AG10803 (cell line): ENCODE data around the gene RAI1.

ENCODE experiments used
- DNase-seq: peaks from one replicate; pipeline ENCODE4 v3.0.0; 2010; ENCODE audit warnings: low read depth
- H3K4me3 ChIP-seq: 2 replicates; pipeline ENCODE4 v1.5.1; 2011; ENCODE audit warnings: mild to moderate bottlenecking, low read length, control low read depth
- TF ChIP-seq, protein P1 (sequence below): conservative IDR thresholded peaks from 2 replicates; pipeline ENCODE4 v1.5.1; 2011; ENCODE audit warnings: mild to moderate bottlenecking, low read length, control low read depth, inconsistent platforms

The RAI1 gene

DNA sequence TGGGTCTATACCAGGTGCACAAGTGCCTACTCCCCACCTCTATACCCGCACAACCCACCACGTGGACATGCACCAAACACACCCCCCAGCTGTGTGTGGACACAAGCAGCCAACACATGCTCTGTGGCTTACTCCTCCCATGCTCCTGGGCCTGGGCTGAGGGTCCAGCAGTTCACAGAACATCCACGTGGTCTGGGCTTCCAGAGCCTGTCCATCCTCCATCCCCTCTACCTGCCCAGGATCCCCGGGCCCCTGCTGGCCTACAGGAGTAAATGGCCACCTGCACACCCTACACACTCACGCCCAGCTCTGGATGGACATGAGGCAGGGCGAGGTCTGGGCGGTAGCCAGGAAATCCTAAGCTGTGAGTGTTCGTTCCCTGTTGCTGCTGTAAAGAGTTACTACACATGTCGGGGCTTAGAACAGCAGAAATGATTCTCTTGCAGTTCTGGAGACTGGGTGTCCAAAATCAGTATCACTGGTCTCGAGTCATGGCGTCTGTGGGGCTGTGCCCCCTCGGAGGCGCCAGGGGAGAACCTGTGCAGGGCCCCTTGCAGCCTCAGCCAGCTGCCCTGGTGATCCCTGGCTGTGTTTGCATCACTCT is 15.0 kb upstream of the RAI1 start:
- peak; percentile 73 for DNase-seq
- no peak overlapping the region for H3K4me3 ChIP-seq
- TF ChIP-seq, protein P1, sequence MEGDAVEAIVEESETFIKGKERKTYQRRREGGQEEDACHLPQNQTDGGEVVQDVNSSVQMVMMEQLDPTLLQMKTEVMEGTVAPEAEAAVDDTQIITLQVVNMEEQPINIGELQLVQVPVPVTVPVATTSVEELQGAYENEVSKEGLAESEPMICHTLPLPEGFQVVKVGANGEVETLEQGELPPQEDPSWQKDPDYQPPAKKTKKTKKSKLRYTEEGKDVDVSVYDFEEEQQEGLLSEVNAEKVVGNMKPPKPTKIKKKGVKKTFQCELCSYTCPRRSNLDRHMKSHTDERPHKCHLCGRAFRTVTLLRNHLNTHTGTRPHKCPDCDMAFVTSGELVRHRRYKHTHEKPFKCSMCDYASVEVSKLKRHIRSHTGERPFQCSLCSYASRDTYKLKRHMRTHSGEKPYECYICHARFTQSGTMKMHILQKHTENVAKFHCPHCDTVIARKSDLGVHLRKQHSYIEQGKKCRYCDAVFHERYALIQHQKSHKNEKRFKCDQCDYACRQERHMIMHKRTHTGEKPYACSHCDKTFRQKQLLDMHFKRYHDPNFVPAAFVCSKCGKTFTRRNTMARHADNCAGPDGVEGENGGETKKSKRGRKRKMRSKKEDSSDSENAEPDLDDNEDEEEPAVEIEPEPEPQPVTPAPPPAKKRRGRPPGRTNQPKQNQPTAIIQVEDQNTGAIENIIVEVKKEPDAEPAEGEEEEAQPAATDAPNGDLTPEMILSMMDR = no peak

DNA sequence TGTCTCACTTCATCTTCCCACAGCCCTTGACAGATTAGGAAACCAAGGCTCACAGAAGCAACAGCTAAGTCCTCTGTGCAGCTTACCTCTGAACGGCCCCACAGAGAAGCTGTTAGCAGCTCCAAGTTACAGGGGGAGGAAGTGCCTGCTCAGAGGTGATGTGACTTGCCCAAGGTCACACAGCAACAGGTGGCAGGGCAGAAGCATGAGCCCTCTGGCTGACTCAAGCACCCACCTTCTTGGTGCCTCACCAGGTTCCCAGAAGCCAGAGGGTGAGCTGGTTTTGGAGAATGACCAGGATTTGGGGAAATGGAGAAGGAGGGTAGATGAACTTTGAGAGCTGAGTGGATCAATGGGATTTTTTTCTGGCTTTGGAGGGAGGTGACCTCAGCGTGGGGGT is 14.0 kb upstream of the RAI1 start:
- no peak overlapping the region for H3K4me3 ChIP-seq
- TF ChIP-seq, protein P1 = no peak
- no peak for DNase-seq

GRCh38 chr17:17667947-17668346 is 13.3 kb upstream of the RAI1 start:
- no peak for DNase-seq
- TF ChIP-seq, protein P1 = no peak
- no peak overlapping the region for H3K4me3 ChIP-seq

DNA sequence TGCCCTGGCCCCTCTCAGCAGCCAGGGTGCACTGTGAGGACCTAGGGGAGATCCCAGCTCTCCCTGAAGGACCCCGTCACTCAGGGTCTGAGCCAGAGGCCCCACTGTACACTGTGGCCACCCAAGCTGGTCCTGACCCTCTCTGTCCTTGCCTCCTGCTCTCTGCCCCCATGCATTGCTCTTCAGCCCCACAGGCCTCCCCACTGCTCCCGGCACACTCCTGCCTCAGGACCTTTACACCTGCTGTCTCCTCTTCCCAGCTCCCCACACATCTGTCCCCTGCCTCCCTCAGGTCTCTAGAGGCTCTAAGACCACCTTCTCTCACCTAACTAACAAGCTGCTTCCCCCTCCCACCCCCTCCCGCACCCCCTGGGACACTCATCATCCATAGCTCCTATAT is 12.9 kb upstream of the RAI1 start:
- TF ChIP-seq, protein P1 = no peak
- H3K4me3 ChIP-seq = no peak overlapping the region
- DNase-seq = no peak

DNA sequence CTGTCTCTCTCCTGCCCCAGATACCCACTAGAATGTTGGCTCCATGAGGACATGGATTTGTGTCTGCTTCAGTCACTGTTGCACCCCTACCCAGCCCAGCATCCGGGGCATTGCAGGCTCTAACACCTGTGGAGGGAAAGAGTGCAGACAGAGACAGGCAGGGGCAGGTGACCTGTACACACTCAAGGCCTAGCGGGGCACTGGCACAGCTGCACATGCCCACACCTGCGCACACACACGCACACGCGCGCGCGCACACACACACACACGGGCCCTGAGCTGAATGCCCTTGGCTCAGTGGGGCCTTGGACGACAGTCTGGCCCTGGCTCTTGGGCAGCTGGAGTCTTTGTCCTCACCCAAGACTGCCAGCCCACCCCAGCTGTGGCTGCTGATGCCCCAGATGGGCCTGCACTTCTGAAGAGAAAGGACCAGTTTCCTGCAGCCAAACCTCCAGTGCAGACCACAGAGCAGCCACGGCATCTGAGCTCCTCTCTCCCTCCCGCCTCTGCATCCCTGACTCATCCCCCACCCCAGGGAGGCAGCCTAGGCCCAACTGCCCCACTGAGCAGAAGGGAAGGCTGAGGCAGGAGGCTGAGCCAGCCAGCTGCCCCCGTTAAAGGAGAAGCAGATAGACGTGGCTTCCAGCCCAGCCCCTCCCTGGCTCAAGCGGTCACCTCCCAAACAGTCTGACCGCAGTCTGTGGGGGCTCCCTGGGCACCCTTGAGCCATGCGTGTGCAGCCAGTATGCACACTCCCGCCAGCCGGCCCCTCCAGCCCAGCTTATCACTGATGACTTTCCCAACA is 12.3 kb upstream of the RAI1 start:
- TF ChIP-seq, protein P1 = no peak
- H3K4me3 ChIP-seq = no peak overlapping the region
- DNase-seq = no peak

- H3K4me3 ChIP-seq = no peak overlapping the region
- TF ChIP-seq, protein P1 = no peak
- no peak for DNase-seq
Observed at GRCh38 chr17:17669580-17670235, 11.6 kb upstream of the RAI1 start.
